Muscle layer of colon (tissue), 2 donors: ENCODE results near the gene EVC2.

Experiments
- H3K27ac ChIP-seq: one replicate; pipeline ENCODE4 v1.7.0; 2013; ENCODE audit warnings: low read depth, mild to moderate bottlenecking, low read length, moderate library complexity
- H3K27me3 ChIP-seq, 2 donors: one replicate each; pipeline ENCODE4 v1.7.0; 2013; ENCODE audit warnings: low read length in 2 of 2, mild to moderate bottlenecking in 2 of 2; ENCODE audit not compliant: insufficient read depth in 2 of 2, control insufficient read depth in 1 of 2
- H3K36me3 ChIP-seq: one replicate; pipeline ENCODE4 v1.7.0; 2013; ENCODE audit warnings: mild to moderate bottlenecking, low read length; ENCODE audit not compliant: insufficient read depth
- H3K4me1 ChIP-seq: one replicate; pipeline ENCODE4 v1.7.0; 2013; ENCODE audit warnings: mild to moderate bottlenecking, low read length; ENCODE audit not compliant: insufficient read depth
- H3K4me3 ChIP-seq, 2 donors: one replicate each; pipeline ENCODE4 v1.7.0; 2013; ENCODE audit warnings: low read length in 2 of 2, low read depth in 1 of 2, mild to moderate bottlenecking in 1 of 2, moderate library complexity in 1 of 2
- H3K9ac ChIP-seq: one replicate; pipeline ENCODE4 v1.7.0; 2013; ENCODE audit warnings: low read length
- H3K9me3 ChIP-seq: one replicate; pipeline ENCODE4 v1.7.0; 2013; ENCODE audit warnings: mild to moderate bottlenecking, low read length
- donor health status: abdominal sarcoma.
- donor health status: Adenocarcinoma of cecum.

The EVC2 gene

DNA sequence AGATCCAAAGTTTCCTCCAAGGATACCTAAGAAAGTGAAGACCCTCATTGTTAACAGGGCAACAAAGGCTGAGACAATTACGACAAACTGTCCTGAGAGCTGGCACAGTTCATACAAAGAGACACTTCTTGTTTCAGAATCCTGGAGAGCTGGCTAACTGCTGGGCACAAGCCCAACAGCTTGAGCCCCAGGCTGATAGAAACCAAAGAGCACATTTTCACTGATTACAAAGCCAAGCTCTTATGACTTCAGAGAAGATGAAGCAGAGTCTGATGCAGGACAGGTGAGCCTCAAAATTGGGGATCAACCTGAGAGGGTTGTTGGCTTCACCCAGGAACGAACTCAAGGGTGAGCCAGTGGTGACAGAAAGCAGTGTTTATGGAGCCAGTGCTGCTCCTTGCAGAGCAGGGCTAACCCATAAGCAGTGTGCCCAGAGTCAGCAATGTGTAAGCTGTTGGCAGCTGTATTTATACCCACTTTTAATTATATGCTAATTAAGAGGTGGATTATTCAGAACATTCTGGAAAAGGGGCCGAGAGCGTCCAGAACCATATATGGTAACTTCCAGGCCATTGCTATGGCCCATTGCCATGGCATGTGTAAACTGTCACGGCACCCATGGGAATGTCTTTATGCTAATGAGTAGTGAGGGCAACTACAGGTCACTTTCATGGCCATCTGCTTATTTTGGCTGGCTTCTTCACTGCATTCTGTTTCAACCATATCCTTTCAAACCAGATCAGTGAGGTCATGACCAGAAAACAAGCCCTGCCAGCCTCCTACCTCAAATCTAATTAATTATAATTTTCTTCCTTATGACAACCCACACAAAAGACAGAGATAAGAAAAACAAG lies 183.7 kb downstream of the EVC2 start:
- H3K9me3 ChIP-seq = no peaks in the 10 kb centered on the region
- peaks cover 4% of the 10 kb centered on the region for H3K4me1 ChIP-seq
- no peak overlapping the region for H3K4me3 ChIP-seq
- no peaks in the 10 kb centered on the region for H3K27me3 ChIP-seq
- H3K9ac ChIP-seq = no peak overlapping the region
- H3K27ac ChIP-seq = no peak overlapping the region
- no peaks in the 10 kb centered on the region for H3K36me3 ChIP-seq

DNA sequence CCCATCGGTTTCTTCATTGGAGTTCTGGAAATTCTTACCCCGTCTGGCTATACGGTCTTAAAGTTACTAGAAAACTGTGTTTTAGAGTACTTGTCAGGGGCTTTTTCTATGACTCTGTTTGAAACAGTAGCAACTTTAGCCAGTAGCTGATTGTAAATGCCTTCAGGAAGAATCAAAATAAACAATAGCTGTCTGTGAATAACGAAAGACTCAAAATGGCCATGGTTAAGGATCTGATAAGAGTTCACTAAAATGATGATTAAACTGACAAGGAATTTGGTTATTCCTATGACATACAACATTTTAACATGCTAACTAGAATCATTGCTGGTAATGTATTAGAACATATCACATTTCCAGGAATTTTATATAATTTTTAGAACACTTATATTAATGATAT lies 191.0 kb downstream of the EVC2 start:
- Histone ChIP-seq H3K27ac (no peak overlapping the region), H3K27me3 (no peaks in the 10 kb centered on the region), H3K36me3 (no peaks in the 10 kb centered on the region), H3K4me3 (no peak overlapping the region), H3K9ac (no peak overlapping the region), H3K4me1 (no peaks in the 10 kb centered on the region), H3K9me3 (no peaks in the 10 kb centered on the region)

DNA sequence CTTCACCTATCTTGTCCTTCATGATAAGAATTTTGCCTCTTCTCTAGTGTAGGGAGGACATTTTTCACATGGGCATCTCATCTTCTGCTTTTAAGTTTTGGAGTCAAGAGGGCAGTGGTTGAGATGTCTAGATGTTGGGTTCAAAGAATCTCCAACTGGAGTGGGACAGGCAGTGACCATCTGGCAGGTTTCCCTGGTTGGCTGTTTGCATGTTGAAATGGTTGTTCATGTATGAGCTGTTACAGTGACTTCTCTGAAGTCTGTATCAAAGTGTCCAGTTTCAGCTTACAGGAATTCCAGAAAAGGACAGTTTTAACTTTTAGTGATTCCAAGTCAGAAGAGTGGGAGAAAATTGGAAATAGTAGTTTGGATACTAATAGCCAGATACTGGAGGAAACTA lies 192.7 kb downstream of the EVC2 start:
- H3K36me3 ChIP-seq = no peaks in the 10 kb centered on the region
- no peaks in the 10 kb centered on the region for H3K9me3 ChIP-seq
- H3K27ac ChIP-seq = no peak overlapping the region
- no peaks in the 10 kb centered on the region for H3K27me3 ChIP-seq
- H3K4me1 ChIP-seq = no peaks in the 10 kb centered on the region
- H3K9ac ChIP-seq = no peak overlapping the region
- H3K4me3 ChIP-seq = no peak overlapping the region
